Measurements from ENCODE around the gene COASY.
A peak's percentile ranks its signal among the peaks of the same experiment; 100 is the strongest.
"Not testable (repeated sequence)": the region's sequence is repeated elsewhere in the genome, so short reads cannot be mapped to it uniquely, and the experiment has no call there.

Gene COASY

GRCh38 chr17:42554250-42555121, 7.5 kb upstream of the COASY start:
- DNase-seq (ENCODE audit: low spot score): peak; percentile 91
- H3K4me3 ChIP-seq: peak overlapping the region; percentile 99
- H3K27ac ChIP-seq: peak overlapping the region; percentile 84 to 92
- TF ChIP-seq CTCF (IDR thresholded peaks at IDR 0.05): no peak

- H3K27ac ChIP-seq: peak overlapping the region; percentile 84 to 92
- peak overlapping the region; percentile 99 for H3K4me3 ChIP-seq
- no peak for TF ChIP-seq CTCF (IDR thresholded peaks at IDR 0.05)
- DNase-seq (ENCODE audit: low spot score): no peak
These were observed 6.8 kb upstream of the COASY start for GRCh38 chr17:42555122-42555622.

- not testable (repeated sequence) for DNase-seq (ENCODE audit: low spot score); H3K4me3 ChIP-seq; H3K27ac ChIP-seq
These were observed 5.9 kb upstream of the COASY start for GRCh38 chr17:42555961-42556617.

- Histone ChIP-seq H3K4me3 (no peak overlapping the region), H3K27ac (no peak overlapping the region)
- DNase-seq (ENCODE audit: low spot score): no peak
- TF ChIP-seq CTCF (IDR thresholded peaks at IDR 0.05): no peak
These were observed 2.9 kb upstream of the COASY start for GRCh38 chr17:42559075-42559474.

- DNase-seq (ENCODE audit: low spot score): no peak
- no peak for TF ChIP-seq CTCF (IDR thresholded peaks at IDR 0.05)
- no peak overlapping the region for H3K27ac ChIP-seq
- no peak overlapping the region for H3K4me3 ChIP-seq
These were observed 1.7 kb upstream of the COASY start for GRCh38 chr17:42560246-42560645.

GRCh38 chr17:42562388-42563142, 617 bp downstream of the COASY start:
- TF ChIP-seq CTCF (IDR thresholded peaks at IDR 0.05): no peak

GRCh38 chr17:42563143-42563509, 1.2 kb downstream of the COASY start:
- no peak for TF ChIP-seq CTCF (IDR thresholded peaks at IDR 0.05)
- H3K27ac ChIP-seq: peak overlapping the region in 1 of 2 donors; percentile 93
- H3K4me3 ChIP-seq: peak overlapping the region; percentile 80
- DNase-seq (ENCODE audit: low spot score): no peak

More at GRCh38 chr17:42562388-42563142, 617 bp downstream of the COASY start:
- DNase-seq (ENCODE audit: low spot score): no peak
- peak overlapping the region; percentile 53 to 93 for H3K27ac ChIP-seq
- H3K4me3 ChIP-seq: peak overlapping the region; percentile 80
